Stomach smooth muscle (tissue), 2 donors: Measurements from ENCODE around the gene TMEM117.

Experiments
- H3K27ac ChIP-seq: one replicate; pipeline ENCODE4 v1.7.0; 2013; ENCODE audit warnings: mild to moderate bottlenecking, low read length, inconsistent platforms
- H3K27me3 ChIP-seq, 2 donors: one replicate each; pipeline ENCODE4 v1.7.0; 2013; ENCODE audit warnings: low read length in 2 of 2; ENCODE audit not compliant: insufficient read depth in 2 of 2, control insufficient read depth in 1 of 2
- H3K36me3 ChIP-seq, 2 donors: one replicate each; pipeline ENCODE4 v1.7.0; 2013; ENCODE audit warnings: low read length in 2 of 2; ENCODE audit not compliant: control insufficient read depth in 2 of 2, insufficient read depth in 2 of 2
- H3K4me1 ChIP-seq: one replicate; pipeline ENCODE4 v1.7.0; 2013; ENCODE audit warnings: low read length; ENCODE audit not compliant: control insufficient read depth, insufficient read depth
- H3K4me3 ChIP-seq, 2 donors: one replicate each; pipeline ENCODE4 v1.7.0; 2013; ENCODE audit warnings: low read length in 2 of 2
- H3K9ac ChIP-seq, 2 donors: one replicate each; pipeline ENCODE4 v1.7.0; 2013; ENCODE audit warnings: low read length in 2 of 2, mild to moderate bottlenecking in 1 of 2
- H3K9me3 ChIP-seq, 2 donors: one replicate each; pipeline ENCODE4 v1.7.0; 2013; ENCODE audit warnings: low read length in 2 of 2; ENCODE audit not compliant: control insufficient read depth in 2 of 2
- donor health status: healthy.
- donor health status: Pancreatic carcinoma.

Gene TMEM117

GRCh38 chr12:43812057-43812456, 23.8 kb upstream of the TMEM117 start:
- no peaks in the 10 kb centered on the region for H3K9me3 ChIP-seq
- H3K9ac ChIP-seq: no peak overlapping the region
- no peaks in the 10 kb centered on the region for H3K36me3 ChIP-seq
- no peak overlapping the region for H3K27ac ChIP-seq
- H3K4me3 ChIP-seq: no peak overlapping the region
- no peaks in the 10 kb centered on the region for H3K4me1 ChIP-seq
- peaks cover 0 to 2% of the 10 kb centered on the region in 2 donors for H3K27me3 ChIP-seq

GRCh38 chr12:43812926-43813325, 23.0 kb upstream of the TMEM117 start:
- H3K4me1 ChIP-seq: no peaks in the 10 kb centered on the region
- no peaks in the 10 kb centered on the region for H3K9me3 ChIP-seq
- no peak overlapping the region for H3K9ac ChIP-seq
- no peak overlapping the region for H3K4me3 ChIP-seq
- no peaks in the 10 kb centered on the region for H3K36me3 ChIP-seq
- peaks cover 0 to 2% of the 10 kb centered on the region in 2 donors for H3K27me3 ChIP-seq
- no peak overlapping the region for H3K27ac ChIP-seq

- Histone ChIP-seq H3K9ac (no peak overlapping the region), H3K4me3 (no peak overlapping the region), H3K27me3 (peaks cover 0 to 2% of the 10 kb centered on the region in 2 donors), H3K9me3 (no peaks in the 10 kb centered on the region), H3K36me3 (no peaks in the 10 kb centered on the region), H3K27ac (no peak overlapping the region), H3K4me1 (no peaks in the 10 kb centered on the region)
Observed at GRCh38 chr12:43815416-43815815, 20.5 kb upstream of the TMEM117 start.

- no peaks in the 10 kb centered on the region for H3K36me3 ChIP-seq
Observed at GRCh38 chr12:43816168-43816567, 19.7 kb upstream of the TMEM117 start.

GRCh38 chr12:43824207-43824775, 11.6 kb upstream of the TMEM117 start:
- H3K4me3 ChIP-seq: no peak overlapping the region
- no peaks in the 10 kb centered on the region for H3K4me1 ChIP-seq
- no peaks in the 10 kb centered on the region for H3K9me3 ChIP-seq
- no peaks in the 10 kb centered on the region for H3K36me3 ChIP-seq
- H3K27ac ChIP-seq: no peak overlapping the region
- H3K9ac ChIP-seq: no peak overlapping the region
- no peaks in the 10 kb centered on the region for H3K27me3 ChIP-seq

More at GRCh38 chr12:43816168-43816567, 19.7 kb upstream of the TMEM117 start:
- Histone ChIP-seq H3K9me3 (no peaks in the 10 kb centered on the region), H3K27me3 (peaks cover 0 to 2% of the 10 kb centered on the region in 2 donors), H3K4me3 (no peak overlapping the region), H3K4me1 (no peaks in the 10 kb centered on the region), H3K27ac (no peak overlapping the region), H3K9ac (no peak overlapping the region)

GRCh38 chr12:43826681-43827080, 9.2 kb upstream of the TMEM117 start:
- Histone ChIP-seq H3K4me1 (no peaks in the 10 kb centered on the region), H3K4me3 (no peak overlapping the region), H3K27ac (no peak overlapping the region), H3K27me3 (no peaks in the 10 kb centered on the region), H3K36me3 (no peaks in the 10 kb centered on the region), H3K9ac (no peak overlapping the region), H3K9me3 (no peaks in the 10 kb centered on the region)

GRCh38 chr12:43827093-43827492, 8.8 kb upstream of the TMEM117 start:
- H3K9me3 ChIP-seq: no peaks in the 10 kb centered on the region
- no peaks in the 10 kb centered on the region for H3K4me1 ChIP-seq

GRCh38 chr12:43832463-43833168, 3.3 kb upstream of the TMEM117 start:
- no peaks in the 10 kb centered on the region for H3K9me3 ChIP-seq
- H3K4me1 ChIP-seq: peaks cover 9% of the 10 kb centered on the region
- no peak overlapping the region for H3K9ac ChIP-seq

More at GRCh38 chr12:43827093-43827492, 8.8 kb upstream of the TMEM117 start:
- no peaks in the 10 kb centered on the region for H3K36me3 ChIP-seq
- H3K27me3 ChIP-seq: no peaks in the 10 kb centered on the region
- H3K27ac ChIP-seq: no peak overlapping the region
- no peak overlapping the region for H3K9ac ChIP-seq
- no peak overlapping the region for H3K4me3 ChIP-seq

GRCh38 chr12:43835264-43835655, 621 bp upstream of the TMEM117 start:
- Histone ChIP-seq H3K4me1 (peaks cover 9% of the 10 kb centered on the region), H3K9ac (peak overlapping the region; percentile 63 to 80), H3K36me3 (no peaks in the 10 kb centered on the region), H3K9me3 (no peaks in the 10 kb centered on the region), H3K27ac (peak overlapping the region; percentile 85), H3K27me3 (no peaks in the 10 kb centered on the region), H3K4me3 (peak overlapping the region; percentile 83 to 86)

More at GRCh38 chr12:43832463-43833168, 3.3 kb upstream of the TMEM117 start:
- Histone ChIP-seq H3K27me3 (no peaks in the 10 kb centered on the region), H3K36me3 (no peaks in the 10 kb centered on the region), H3K27ac (no peak overlapping the region), H3K4me3 (no peak overlapping the region)

- H3K4me3 ChIP-seq: peak overlapping the region; percentile 83 to 86
- peaks cover 9% of the 10 kb centered on the region for H3K4me1 ChIP-seq
- H3K27me3 ChIP-seq: no peaks in the 10 kb centered on the region
- no peaks in the 10 kb centered on the region for H3K36me3 ChIP-seq
- peak overlapping the region; percentile 85 for H3K27ac ChIP-seq
- peak overlapping the region; percentile 80 to 88 for H3K9ac ChIP-seq
- H3K9me3 ChIP-seq: no peaks in the 10 kb centered on the region
Observed at GRCh38 chr12:43836475-43836989, 651 bp downstream of the TMEM117 start.

GRCh38 chr12:43840338-43840737, 4.5 kb downstream of the TMEM117 start:
- Histone ChIP-seq H3K27ac (no peak overlapping the region), H3K4me3 (no peak overlapping the region), H3K27me3 (no peaks in the 10 kb centered on the region), H3K4me1 (peaks cover 4% of the 10 kb centered on the region), H3K36me3 (no peaks in the 10 kb centered on the region), H3K9ac (no peak overlapping the region), H3K9me3 (no peaks in the 10 kb centered on the region)
